Measurements from ENCODE around the gene OMP. TPM values are rescaled to one million over a fixed set of nuclear protein-coding genes. Genes with fewer than 3 reads are reported as not detected.
"Not testable (repeated sequence)": the region's sequence is repeated elsewhere in the genome, so short reads cannot be mapped to it uniquely, and the experiment has no call there.

Gene OMP
- polyA plus RNA-seq, 4 donors, result 1.5 to 2.7 (median 2.4) TPM; not detected in 1

GRCh38 chr11:77093987-77094840 lies 8.4 kb upstream of the OMP start:
- Histone ChIP-seq H3K27ac (ENCODE audit: low read depth in 1 of 3, low read length in 2 of 3) (peak overlapping the region; percentile 19 to 95 (median 74)), H3K4me3 (ENCODE audit: low read depth in 1 of 3, low read length in 3 of 3) (no peak overlapping the region), H3K36me3 (ENCODE audit: control insufficient read depth in 3 of 3, insufficient read depth in 2 of 3, low read depth in 1 of 3, low read length in 3 of 3) (peaks cover 0 to 63% (median 6%) of the 10 kb centered on the region in 3 donors), H3K4me1 (ENCODE audit: control insufficient read depth in 3 of 3, insufficient read depth in 2 of 3, low read depth in 1 of 3, low read length in 2 of 3) (peaks cover 0 to 41% (median 7%) of the 10 kb centered on the region in 3 donors), H3K27me3 (ENCODE audit: control insufficient read depth in 3 of 3, insufficient read depth in 3 of 3, low read length in 3 of 3) (no peaks in the 10 kb centered on the region), H3K9me3 (ENCODE audit: control insufficient read depth in 2 of 2, insufficient read depth in 1 of 2, low read depth in 1 of 2, low read length in 1 of 2) (no peaks in the 10 kb centered on the region)
- no peak for DNase-seq
- WGBS, 3 donors, result 65 to 82% (median 68%) methylated on average over 5 to 6 of the region's 6 CpGs
- no peak for FAIRE-seq

GRCh38 chr11:77094841-77095365 lies 7.7 kb upstream of the OMP start:
- no peak for FAIRE-seq
- peaks cover 0 to 59% (median 6%) of the 10 kb centered on the region in 3 donors for H3K36me3 ChIP-seq (ENCODE audit: control insufficient read depth in 3 of 3, insufficient read depth in 2 of 3, low read depth in 1 of 3, low read length in 3 of 3)
- H3K27ac ChIP-seq (ENCODE audit: low read depth in 1 of 3, low read length in 2 of 3), result peak overlapping the region; percentile 74 to 95 (median 90)
- DNase-seq, result no peak
- H3K4me1 ChIP-seq (ENCODE audit: control insufficient read depth in 3 of 3, insufficient read depth in 2 of 3, low read depth in 1 of 3, low read length in 2 of 3), result peaks cover 0 to 38% (median 4%) of the 10 kb centered on the region in 3 donors
- no peak overlapping the region for H3K4me3 ChIP-seq (ENCODE audit: low read depth in 1 of 3, low read length in 3 of 3)
- WGBS, 3 donors, result 75 to 88% (median 84%) methylated on average over 7 of the region's 7 CpGs
- no peaks in the 10 kb centered on the region for H3K27me3 ChIP-seq (ENCODE audit: control insufficient read depth in 3 of 3, insufficient read depth in 3 of 3, low read length in 3 of 3)
- H3K9me3 ChIP-seq (ENCODE audit: control insufficient read depth in 2 of 2, insufficient read depth in 1 of 2, low read depth in 1 of 2, low read length in 1 of 2), result no peaks in the 10 kb centered on the region

GRCh38 chr11:77095551-77096490 lies 6.8 kb upstream of the OMP start:
- Histone ChIP-seq H3K36me3 (ENCODE audit: control insufficient read depth in 3 of 3, insufficient read depth in 2 of 3, low read depth in 1 of 3, low read length in 3 of 3) (peaks cover 0 to 58% (median 6%) of the 10 kb centered on the region in 3 donors), H3K4me3 (ENCODE audit: low read depth in 1 of 3, low read length in 3 of 3) (no peak overlapping the region), H3K27me3 (ENCODE audit: control insufficient read depth in 3 of 3, insufficient read depth in 3 of 3, low read length in 3 of 3) (no peaks in the 10 kb centered on the region), H3K27ac (ENCODE audit: low read depth in 1 of 3, low read length in 2 of 3) (peak overlapping the region; percentile 74 to 96 (median 90)), H3K9me3 (ENCODE audit: control insufficient read depth in 2 of 2, insufficient read depth in 1 of 2, low read depth in 1 of 2, low read length in 1 of 2) (no peaks in the 10 kb centered on the region), H3K4me1 (ENCODE audit: control insufficient read depth in 3 of 3, insufficient read depth in 2 of 3, low read depth in 1 of 3, low read length in 2 of 3) (peaks cover 0 to 28% (median 4%) of the 10 kb centered on the region in 3 donors)
- WGBS, 3 donors, result 26 to 69% (median 46%) methylated on average over 21 of the region's 21 CpGs
- FAIRE-seq, result no peak
- DNase-seq, result peak; percentile 91 to 98

GRCh38 chr11:77096591-77097019 lies 6.0 kb upstream of the OMP start:
- peaks cover 0 to 60% (median 10%) of the 10 kb centered on the region in 3 donors for H3K36me3 ChIP-seq (ENCODE audit: control insufficient read depth in 3 of 3, insufficient read depth in 2 of 3, low read depth in 1 of 3, low read length in 3 of 3)
- DNase-seq (no peak), FAIRE-seq (no peak)
- no peaks in the 10 kb centered on the region for H3K27me3 ChIP-seq (ENCODE audit: control insufficient read depth in 3 of 3, insufficient read depth in 3 of 3, low read length in 3 of 3)
- H3K9me3 ChIP-seq (ENCODE audit: control insufficient read depth in 2 of 2, insufficient read depth in 1 of 2, low read depth in 1 of 2, low read length in 1 of 2), result no peaks in the 10 kb centered on the region
- peaks cover 0 to 26% (median 2%) of the 10 kb centered on the region in 3 donors for H3K4me1 ChIP-seq (ENCODE audit: control insufficient read depth in 3 of 3, insufficient read depth in 2 of 3, low read depth in 1 of 3, low read length in 2 of 3)
- H3K27ac ChIP-seq (ENCODE audit: low read depth in 1 of 3, low read length in 2 of 3), result peak overlapping the region; percentile 74 to 96 (median 81)
- no peak overlapping the region for H3K4me3 ChIP-seq (ENCODE audit: low read depth in 1 of 3, low read length in 3 of 3)
- WGBS, 3 donors, result 54 to 79% (median 72%) methylated on average over 7 to 8 of the region's 8 CpGs

GRCh38 chr11:77097180-77097579 lies 5.5 kb upstream of the OMP start:
- not testable (repeated sequence) for FAIRE-seq; H3K4me3 ChIP-seq (ENCODE audit: low read depth in 1 of 3, low read length in 3 of 3); DNase-seq; H3K27me3 ChIP-seq (ENCODE audit: control insufficient read depth in 3 of 3, insufficient read depth in 3 of 3, low read length in 3 of 3); H3K27ac ChIP-seq (ENCODE audit: low read depth in 1 of 3, low read length in 2 of 3); H3K9me3 ChIP-seq (ENCODE audit: control insufficient read depth in 2 of 2, insufficient read depth in 1 of 2, low read depth in 1 of 2, low read length in 1 of 2)
- Histone ChIP-seq H3K4me1 (ENCODE audit: control insufficient read depth in 3 of 3, insufficient read depth in 2 of 3, low read depth in 1 of 3, low read length in 2 of 3) (peaks cover 0 to 26% (median 2%) of the 10 kb centered on the region in 3 donors), H3K36me3 (ENCODE audit: control insufficient read depth in 3 of 3, insufficient read depth in 2 of 3, low read depth in 1 of 3, low read length in 3 of 3) (peaks cover 0 to 61% (median 12%) of the 10 kb centered on the region in 3 donors)
- WGBS, 3 donors, result 71 to 73% (median 72%) methylated on average over 4 of the region's 4 CpGs

- H3K36me3 ChIP-seq (ENCODE audit: control insufficient read depth in 3 of 3, insufficient read depth in 2 of 3, low read depth in 1 of 3, low read length in 3 of 3), result peaks cover 6 to 63% (median 6%) of the 10 kb centered on the region in 3 donors
- no peak overlapping the region for H3K27ac ChIP-seq (ENCODE audit: low read depth in 1 of 3, low read length in 2 of 3)
- no peaks in the 10 kb centered on the region for H3K9me3 ChIP-seq (ENCODE audit: control insufficient read depth in 2 of 2, insufficient read depth in 1 of 2, low read depth in 1 of 2, low read length in 1 of 2)
- peaks cover 0 to 18% (median 0%) of the 10 kb centered on the region in 3 donors for H3K4me1 ChIP-seq (ENCODE audit: control insufficient read depth in 3 of 3, insufficient read depth in 2 of 3, low read depth in 1 of 3, low read length in 2 of 3)
- no peaks in the 10 kb centered on the region for H3K27me3 ChIP-seq (ENCODE audit: control insufficient read depth in 3 of 3, insufficient read depth in 3 of 3, low read length in 3 of 3)
- no peak for FAIRE-seq
- no peak for DNase-seq
- WGBS, 3 donors, result 94 to 96% (median 95%) methylated on average over 13 to 14 of the region's 14 CpGs
- no peak overlapping the region for H3K4me3 ChIP-seq (ENCODE audit: low read depth in 1 of 3, low read length in 3 of 3)
These were observed 2.2 kb upstream of the OMP start for GRCh38 chr11:77100166-77101042.

GRCh38 chr11:77101043-77101537 lies 1.6 kb upstream of the OMP start:
- H3K36me3 ChIP-seq (ENCODE audit: control insufficient read depth in 3 of 3, insufficient read depth in 2 of 3, low read depth in 1 of 3, low read length in 3 of 3), result peaks cover 6 to 65% (median 6%) of the 10 kb centered on the region in 3 donors
- DNase-seq, result peak in 1 of 2 donors; percentile 20
- FAIRE-seq, result no peak
- 84 to 88% (median 88%) methylated on average over 5 of the region's 5 CpGs for WGBS, 3 donors
- H3K4me3 ChIP-seq (ENCODE audit: low read depth in 1 of 3, low read length in 3 of 3), result no peak overlapping the region
- H3K4me1 ChIP-seq (ENCODE audit: control insufficient read depth in 3 of 3, insufficient read depth in 2 of 3, low read depth in 1 of 3, low read length in 2 of 3), result peaks cover 2 to 17% (median 2%) of the 10 kb centered on the region in 3 donors
- no peak overlapping the region for H3K27ac ChIP-seq (ENCODE audit: low read depth in 1 of 3, low read length in 2 of 3)
- H3K9me3 ChIP-seq (ENCODE audit: control insufficient read depth in 2 of 2, insufficient read depth in 1 of 2, low read depth in 1 of 2, low read length in 1 of 2), result no peaks in the 10 kb centered on the region
- H3K27me3 ChIP-seq (ENCODE audit: control insufficient read depth in 3 of 3, insufficient read depth in 3 of 3, low read length in 3 of 3), result no peaks in the 10 kb centered on the region

Data from small intestine (tissue), 7 donors.